HPDE6-E6E7 (cell line): ENCODE measurements around the gene HAND2.

Experiments used
- DNase-seq: peaks from one replicate; pipeline ENCODE4 v3.0.0; 2011; ENCODE audit warnings: missing footprints; ENCODE audit errors: extremely low spot score

HAND2 gene

DNA sequence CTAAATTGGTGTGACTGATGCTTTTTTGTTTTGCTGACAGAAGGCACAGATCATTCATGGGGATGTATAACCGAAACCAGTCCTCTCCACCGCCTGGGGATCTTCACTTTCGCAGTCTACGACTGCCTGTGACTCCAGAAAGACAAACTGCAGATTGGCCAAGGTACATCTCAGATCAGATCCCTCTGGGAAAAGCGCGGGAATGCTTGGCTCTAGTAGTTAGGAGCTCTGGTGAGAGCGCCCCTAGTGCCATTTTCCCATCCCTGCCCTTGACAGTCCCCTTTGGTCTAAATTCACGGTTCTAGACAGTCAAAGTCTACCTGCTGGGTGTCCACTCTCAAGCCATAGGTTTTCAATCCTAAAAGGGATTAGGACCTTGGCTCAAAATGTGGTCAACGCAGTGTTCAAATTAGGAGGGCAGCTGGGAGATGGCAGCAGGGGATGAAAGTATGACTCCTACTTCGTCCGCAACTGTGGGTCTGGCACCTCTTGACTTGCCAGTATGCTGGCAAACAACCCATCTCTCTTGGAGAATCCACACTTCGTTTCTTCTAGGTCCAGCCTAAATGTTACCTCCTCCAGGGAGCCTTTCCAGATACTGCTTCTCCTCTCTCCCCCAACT, 6.9 kb upstream of the HAND2 start:
- no peak for DNase-seq

DNA sequence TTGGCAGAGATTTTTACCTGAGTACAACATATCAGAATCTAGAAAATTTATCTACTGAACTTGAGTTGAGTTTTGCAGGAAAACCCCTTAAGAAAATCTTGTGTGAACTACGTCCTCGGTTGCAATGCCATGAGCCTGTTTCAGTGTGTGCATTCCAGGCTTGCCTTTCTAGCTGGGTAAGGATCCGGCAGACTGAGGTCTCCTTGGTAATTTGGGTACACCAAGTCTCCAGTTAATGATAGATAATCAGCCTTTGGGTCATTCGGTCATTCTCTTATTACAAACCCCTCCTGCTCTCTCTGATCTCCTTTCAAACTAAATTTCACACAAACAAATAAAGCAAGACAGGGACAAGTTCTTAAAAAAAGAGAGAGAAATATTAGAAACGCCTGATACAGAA, 5.9 kb upstream of the HAND2 start:
- no peak for DNase-seq

- no peak for DNase-seq
Observed at GRCh38 chr4:173535165-173535902, 5.3 kb upstream of the HAND2 start.

GRCh38 chr4:173534434-173534833, 4.4 kb upstream of the HAND2 start:
- no peak for DNase-seq

DNA sequence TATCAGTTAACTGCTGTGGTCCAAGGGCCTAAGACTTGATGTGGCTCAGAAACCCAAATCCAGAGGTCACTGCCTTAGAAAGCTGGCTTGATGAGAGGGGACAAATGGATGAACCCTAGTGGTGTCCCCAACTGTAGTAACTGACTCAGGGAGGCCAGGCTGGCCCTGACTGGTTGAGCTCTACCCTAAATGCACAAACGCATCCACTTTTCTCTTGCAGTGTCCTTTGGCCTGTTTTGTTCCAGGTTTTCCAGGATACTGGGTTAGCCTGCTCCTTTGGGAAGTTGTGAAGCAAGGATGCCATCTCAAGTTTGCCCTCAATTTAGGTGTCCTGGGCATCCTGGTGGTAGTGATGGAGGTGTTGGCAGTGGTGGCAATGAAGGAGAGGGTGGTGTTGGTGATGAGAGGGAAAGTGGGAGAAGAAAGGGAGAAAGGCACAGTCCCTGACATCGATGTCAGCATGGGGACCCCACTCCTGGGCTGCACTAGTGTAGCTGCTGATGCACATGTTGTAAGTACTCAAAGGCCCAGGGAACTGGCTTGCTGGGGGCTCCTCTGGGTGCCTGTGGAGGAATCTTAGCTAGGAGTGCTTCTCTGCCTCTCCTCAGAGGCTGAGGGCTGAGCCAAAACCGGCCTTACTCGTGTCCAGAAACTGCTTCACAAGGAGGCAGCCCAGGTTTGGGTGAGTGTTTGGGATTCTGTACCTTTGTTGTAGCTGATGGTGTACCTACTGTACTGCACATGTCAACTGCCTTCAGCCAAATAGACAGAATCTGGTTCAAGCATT, 2.9 kb upstream of the HAND2 start:
- no peak for DNase-seq

DNA sequence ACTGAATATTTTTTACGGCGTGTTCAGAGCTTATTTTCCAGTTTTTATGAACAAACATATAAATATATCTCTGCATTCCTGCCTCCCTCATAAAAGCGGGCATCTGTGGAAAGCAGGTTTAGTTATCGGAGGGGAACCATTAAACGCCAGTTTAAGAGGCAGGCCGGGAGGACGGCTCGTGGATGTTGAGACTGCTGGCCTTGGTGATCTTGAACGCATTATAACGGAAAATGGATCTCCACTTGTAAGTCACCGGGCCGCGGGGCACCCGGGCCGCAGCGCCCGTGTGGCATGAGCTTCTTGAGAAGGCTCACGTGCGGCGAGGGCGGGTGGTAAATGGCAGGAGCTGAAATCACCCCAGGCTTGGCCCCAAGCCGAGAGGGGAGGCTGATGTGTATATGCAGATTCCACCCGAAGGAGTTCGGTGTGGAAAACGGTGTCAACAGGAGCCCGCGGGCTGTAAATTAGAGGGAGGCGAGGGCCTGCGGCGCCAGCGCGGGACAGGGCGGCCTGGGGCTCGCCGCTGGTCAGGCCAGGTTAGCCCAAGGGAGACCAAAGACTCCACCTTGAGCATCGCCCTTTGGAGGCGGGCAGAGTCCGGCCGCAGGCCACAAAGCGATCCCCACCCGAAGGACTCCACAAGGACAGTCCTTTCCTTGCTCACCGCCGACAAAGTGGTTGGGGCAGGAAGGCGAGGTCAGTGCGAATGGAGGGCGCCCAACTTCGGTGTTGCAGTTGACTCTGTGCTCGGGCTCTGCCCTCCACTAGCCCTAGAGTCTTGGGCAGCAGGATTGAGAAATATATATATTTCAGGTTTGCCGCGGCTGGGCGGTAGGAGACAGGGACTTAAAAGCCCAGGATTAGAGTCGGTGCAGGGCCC, 1.3 kb upstream of the HAND2 start:
- no peak for DNase-seq

- DNase-seq: no peak
Observed at GRCh38 chr4:173530326-173531085, 477 bp upstream of the HAND2 start.

DNA sequence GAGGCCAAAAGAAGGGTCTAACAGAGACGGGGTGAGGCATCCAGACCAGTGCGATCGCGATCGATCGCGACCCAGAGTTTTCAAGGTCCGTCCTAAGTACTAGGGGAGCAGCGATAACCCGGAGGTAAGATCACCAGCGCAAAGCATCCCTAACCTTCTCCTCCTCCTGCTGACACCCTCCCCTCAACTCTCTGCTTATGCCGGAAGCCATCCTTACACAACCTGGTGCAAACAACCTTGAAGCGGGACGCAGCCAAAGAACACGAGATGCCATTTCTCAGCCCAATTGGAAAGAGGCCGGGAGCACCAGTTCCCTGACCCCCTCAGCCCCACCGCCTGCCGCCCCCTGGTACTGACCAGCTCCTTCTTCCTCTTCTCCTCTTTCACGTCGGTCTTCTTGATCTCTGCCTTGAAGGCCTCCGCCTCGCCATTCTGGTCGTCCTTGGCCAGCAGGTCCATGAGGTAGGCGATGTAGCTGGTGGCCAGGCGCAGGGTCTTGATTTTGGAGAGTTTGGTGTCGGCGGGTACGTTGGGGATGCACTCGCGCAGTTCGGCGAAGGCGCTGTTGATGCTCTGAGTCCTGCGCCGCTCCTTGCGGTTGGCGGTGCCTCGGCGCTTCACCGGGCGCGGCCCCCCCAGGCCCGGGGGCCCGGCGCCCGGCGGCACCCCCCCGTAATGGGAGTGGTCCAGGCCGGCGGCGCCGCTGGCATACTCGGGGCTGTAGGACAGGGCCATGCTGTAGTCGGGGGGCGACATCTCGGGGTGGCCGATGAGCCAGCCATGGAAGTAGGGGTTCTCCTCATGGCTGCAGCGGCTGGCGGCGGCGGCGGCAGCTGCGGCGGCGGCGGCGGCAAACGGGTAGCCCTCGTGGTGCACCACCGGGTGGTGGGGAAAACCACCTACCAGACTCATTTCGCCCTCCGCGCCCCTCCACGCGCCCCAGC, 1.4 kb downstream of the HAND2 start:
- no peak for DNase-seq

DNA sequence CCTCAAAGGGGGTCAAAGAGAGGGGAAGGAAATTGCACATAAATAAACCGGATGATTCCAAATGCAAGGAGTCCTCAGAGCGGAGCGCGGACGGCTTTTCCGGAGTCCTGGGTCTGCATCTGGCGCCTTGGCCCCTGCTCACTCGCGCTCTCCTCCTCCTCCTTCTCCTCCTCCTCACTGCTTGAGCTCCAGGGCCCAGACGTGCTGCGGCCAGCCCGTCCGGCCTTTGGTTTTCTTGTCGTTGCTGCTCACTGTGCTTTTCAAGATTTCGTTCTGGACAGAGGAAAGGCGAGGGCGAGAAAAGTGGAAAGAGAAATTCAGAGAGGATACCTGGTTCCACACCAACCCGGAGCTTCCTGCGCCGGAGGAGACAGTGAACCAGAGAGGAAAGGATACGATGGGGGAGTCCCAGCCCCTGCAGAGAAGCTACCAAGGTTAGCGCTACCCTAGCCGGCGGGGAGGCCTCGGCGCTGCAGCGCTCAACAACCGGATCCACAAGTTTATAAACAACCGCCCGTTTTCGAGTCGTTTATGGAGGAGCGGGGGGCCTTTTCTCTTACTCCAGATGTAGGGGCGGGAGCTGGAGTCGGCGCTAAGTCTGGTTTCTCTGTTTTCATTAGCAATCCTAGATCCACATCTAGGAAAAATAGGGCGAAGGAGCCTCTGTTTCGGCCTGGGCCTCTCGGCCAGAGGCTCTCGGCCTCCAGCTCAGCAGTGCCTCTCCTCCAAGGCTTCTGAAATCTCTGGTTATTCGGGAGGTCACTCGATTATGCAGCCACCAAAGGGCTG, 2.7 kb downstream of the HAND2 start:
- DNase-seq: no peak

DNA sequence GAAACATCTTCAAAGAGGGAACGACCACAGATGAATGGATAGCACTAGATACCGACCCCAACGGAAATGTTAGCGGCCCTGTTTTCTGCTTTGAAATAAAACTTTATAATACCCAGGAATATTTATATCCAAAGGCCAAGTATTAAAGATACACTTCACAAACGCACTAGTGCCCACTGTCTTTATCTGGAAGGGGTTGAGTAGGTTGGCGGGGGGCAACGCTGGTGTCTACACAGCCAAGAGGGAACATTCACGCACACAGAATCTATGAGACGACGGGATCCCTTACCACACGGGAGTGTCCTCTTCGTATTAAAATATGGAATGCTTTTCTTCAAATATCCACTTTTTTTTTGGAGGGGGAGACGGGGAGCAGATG, 3.3 kb downstream of the HAND2 start:
- DNase-seq: no peak

- no peak for DNase-seq
Observed at GRCh38 chr4:173526027-173526482, 4.0 kb downstream of the HAND2 start.

- DNase-seq: no peak
Observed at GRCh38 chr4:173525118-173526011, 4.7 kb downstream of the HAND2 start.

GRCh38 chr4:173524218-173525117, 5.6 kb downstream of the HAND2 start:
- DNase-seq: no peak

- no peak for DNase-seq
Observed at GRCh38 chr4:173522951-173523395, 7.1 kb downstream of the HAND2 start.

- peak; percentile 35 for DNase-seq
Observed at GRCh38 chr4:173522160-173522950, 7.7 kb downstream of the HAND2 start.
